Measurements from ENCODE around the gene ACTR6. TPM values are rescaled to one million over a fixed set of nuclear protein-coding genes. Genes with fewer than 3 reads are reported as not detected.
A peak's percentile ranks its signal among the peaks of the same experiment; 100 is the strongest.

The ACTR6 gene
- total and polyA plus RNA-seq, 10 of the 15 experiments (the other 5 are each of a cell fraction or from before 2014, with no cell fraction given): 17.4 to 62.4 (median 40.5) TPM

DNA sequence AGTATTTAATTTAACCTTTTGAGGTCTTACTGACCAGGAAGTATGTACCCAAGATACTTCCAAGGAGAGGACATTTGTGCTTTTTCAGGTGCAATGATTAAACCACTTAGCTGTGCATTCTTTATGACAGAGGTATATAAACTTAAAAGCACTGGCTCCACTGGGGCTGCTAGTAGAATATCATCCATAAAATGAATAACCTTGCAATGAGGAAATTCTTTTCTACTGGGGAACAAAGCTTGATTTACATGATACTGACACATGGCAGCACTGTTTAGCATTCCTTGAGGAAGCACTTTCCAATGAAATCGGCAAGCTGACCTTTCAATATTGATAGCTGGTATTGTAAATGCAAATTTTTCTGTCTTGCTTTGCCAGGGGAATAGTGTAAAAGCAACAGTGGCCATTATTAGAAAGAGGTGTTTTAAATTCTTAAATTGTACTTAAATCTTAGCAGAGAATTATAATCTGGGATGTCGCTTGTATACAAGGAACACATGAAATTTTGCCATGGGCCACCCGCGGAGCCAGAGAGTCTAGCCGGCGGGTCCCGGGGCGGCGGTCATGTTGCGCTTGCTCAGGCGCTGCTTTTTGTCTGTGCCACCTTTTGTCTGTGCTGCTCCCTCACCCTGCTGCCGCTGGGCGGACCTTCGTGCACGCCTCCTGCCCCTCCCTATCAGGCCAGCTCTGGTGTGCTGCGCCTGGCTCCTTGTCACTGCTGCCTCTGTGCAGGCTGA, 37.0 kb upstream of the ACTR6 start (continued):
- TF ChIP-seq JUNB (IDR thresholded peaks at IDR 0.05): no peak
- no peak for TF ChIP-seq POLR2AphosphoS5 (IDR thresholded peaks at IDR 0.05; ENCODE audit: low read length)
- TF ChIP-seq TCF7 (IDR thresholded peaks at IDR 0.05; ENCODE audit: borderline replicate concordance): no peak
- TF ChIP-seq, protein P1, sequence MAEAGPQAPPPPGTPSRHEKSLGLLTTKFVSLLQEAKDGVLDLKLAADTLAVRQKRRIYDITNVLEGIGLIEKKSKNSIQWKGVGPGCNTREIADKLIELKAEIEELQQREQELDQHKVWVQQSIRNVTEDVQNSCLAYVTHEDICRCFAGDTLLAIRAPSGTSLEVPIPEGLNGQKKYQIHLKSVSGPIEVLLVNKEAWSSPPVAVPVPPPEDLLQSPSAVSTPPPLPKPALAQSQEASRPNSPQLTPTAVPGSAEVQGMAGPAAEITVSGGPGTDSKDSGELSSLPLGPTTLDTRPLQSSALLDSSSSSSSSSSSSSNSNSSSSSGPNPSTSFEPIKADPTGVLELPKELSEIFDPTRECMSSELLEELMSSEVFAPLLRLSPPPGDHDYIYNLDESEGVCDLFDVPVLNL (IDR thresholded peaks at IDR 0.05; ENCODE audit: low read depth, low read length): no peak
- TF ChIP-seq DPF2 (IDR thresholded peaks at IDR 0.05): no peak
- TF ChIP-seq EED (IDR thresholded peaks at IDR 0.05; ENCODE audit: low read depth): no peak
- no peak for TF ChIP-seq WRNIP1 (IDR thresholded peaks at IDR 0.05; ENCODE audit: borderline replicate concordance, low read depth, low read length)
- no peak for TF ChIP-seq MEF2B (IDR thresholded peaks at IDR 0.05; ENCODE audit: partially characterized antibody, poor library complexity, severe bottlenecking)
- TF ChIP-seq NRF1 (conservative IDR thresholded peaks at IDR 0.05; ENCODE audit: low read depth, low read length): 0 out of 2 replicates have a peak, but pooled peaks have one; percentile 20
- TF ChIP-seq, protein P2, sequence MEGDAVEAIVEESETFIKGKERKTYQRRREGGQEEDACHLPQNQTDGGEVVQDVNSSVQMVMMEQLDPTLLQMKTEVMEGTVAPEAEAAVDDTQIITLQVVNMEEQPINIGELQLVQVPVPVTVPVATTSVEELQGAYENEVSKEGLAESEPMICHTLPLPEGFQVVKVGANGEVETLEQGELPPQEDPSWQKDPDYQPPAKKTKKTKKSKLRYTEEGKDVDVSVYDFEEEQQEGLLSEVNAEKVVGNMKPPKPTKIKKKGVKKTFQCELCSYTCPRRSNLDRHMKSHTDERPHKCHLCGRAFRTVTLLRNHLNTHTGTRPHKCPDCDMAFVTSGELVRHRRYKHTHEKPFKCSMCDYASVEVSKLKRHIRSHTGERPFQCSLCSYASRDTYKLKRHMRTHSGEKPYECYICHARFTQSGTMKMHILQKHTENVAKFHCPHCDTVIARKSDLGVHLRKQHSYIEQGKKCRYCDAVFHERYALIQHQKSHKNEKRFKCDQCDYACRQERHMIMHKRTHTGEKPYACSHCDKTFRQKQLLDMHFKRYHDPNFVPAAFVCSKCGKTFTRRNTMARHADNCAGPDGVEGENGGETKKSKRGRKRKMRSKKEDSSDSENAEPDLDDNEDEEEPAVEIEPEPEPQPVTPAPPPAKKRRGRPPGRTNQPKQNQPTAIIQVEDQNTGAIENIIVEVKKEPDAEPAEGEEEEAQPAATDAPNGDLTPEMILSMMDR (IDR thresholded peaks at IDR 0.05 in 2 of 3, conservative IDR thresholded peaks at IDR 0.05 in 1 of 3; ENCODE audit: control insufficient read depth in 2 of 3, extremely low read depth in 1 of 3, insufficient read depth in 1 of 3, low read depth in 3 of 3, low read length in 3 of 3): peak; percentile 7 to 14 (median 12); a peak in 2 of 6 replicates
- TF ChIP-seq ZBTB4 (CRISPR knock-in tag; IDR thresholded peaks at IDR 0.05): no peak
- no peak for TF ChIP-seq NR2F1 (conservative IDR thresholded peaks at IDR 0.05)
- no peak for TF ChIP-seq ZNF274 (IDR thresholded peaks at IDR 0.05; ENCODE audit: insufficient read depth, insufficient read length)
- TF ChIP-seq MXI1 (IDR thresholded peaks at IDR 0.05; ENCODE audit: low read depth, low read length): no peak
- no peak for TF ChIP-seq LARP7 (IDR thresholded peaks at IDR 0.05)
- TF ChIP-seq IRF3 (IDR thresholded peaks at IDR 0.05): no peak
- no peak for TF ChIP-seq POLR2AphosphoS2 (IDR thresholded peaks at IDR 0.05; ENCODE audit: low read depth, low read length)
- no peak for TF ChIP-seq SPI1 (IDR thresholded peaks at IDR 0.05; ENCODE audit: borderline replicate concordance, insufficient read depth, low read depth, low read length)
- TF ChIP-seq, protein P3, sequence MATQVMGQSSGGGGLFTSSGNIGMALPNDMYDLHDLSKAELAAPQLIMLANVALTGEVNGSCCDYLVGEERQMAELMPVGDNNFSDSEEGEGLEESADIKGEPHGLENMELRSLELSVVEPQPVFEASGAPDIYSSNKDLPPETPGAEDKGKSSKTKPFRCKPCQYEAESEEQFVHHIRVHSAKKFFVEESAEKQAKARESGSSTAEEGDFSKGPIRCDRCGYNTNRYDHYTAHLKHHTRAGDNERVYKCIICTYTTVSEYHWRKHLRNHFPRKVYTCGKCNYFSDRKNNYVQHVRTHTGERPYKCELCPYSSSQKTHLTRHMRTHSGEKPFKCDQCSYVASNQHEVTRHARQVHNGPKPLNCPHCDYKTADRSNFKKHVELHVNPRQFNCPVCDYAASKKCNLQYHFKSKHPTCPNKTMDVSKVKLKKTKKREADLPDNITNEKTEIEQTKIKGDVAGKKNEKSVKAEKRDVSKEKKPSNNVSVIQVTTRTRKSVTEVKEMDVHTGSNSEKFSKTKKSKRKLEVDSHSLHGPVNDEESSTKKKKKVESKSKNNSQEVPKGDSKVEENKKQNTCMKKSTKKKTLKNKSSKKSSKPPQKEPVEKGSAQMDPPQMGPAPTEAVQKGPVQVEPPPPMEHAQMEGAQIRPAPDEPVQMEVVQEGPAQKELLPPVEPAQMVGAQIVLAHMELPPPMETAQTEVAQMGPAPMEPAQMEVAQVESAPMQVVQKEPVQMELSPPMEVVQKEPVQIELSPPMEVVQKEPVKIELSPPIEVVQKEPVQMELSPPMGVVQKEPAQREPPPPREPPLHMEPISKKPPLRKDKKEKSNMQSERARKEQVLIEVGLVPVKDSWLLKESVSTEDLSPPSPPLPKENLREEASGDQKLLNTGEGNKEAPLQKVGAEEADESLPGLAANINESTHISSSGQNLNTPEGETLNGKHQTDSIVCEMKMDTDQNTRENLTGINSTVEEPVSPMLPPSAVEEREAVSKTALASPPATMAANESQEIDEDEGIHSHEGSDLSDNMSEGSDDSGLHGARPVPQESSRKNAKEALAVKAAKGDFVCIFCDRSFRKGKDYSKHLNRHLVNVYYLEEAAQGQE (IDR thresholded peaks at IDR 0.05; ENCODE audit: low read depth, low read length): no peak

Data from GM12878 (cell line).